HG03196 (cell line): Measurements from ENCODE around the gene SLC44A3.

Experiments
- ATAC-seq: cut with Tn5 transposase; IDR thresholded peaks from one replicate; pipeline ENCODE4 v1.9.1; 2021; ENCODE audit not compliant: unreplicated experiment

SLC44A3 gene, protein sequence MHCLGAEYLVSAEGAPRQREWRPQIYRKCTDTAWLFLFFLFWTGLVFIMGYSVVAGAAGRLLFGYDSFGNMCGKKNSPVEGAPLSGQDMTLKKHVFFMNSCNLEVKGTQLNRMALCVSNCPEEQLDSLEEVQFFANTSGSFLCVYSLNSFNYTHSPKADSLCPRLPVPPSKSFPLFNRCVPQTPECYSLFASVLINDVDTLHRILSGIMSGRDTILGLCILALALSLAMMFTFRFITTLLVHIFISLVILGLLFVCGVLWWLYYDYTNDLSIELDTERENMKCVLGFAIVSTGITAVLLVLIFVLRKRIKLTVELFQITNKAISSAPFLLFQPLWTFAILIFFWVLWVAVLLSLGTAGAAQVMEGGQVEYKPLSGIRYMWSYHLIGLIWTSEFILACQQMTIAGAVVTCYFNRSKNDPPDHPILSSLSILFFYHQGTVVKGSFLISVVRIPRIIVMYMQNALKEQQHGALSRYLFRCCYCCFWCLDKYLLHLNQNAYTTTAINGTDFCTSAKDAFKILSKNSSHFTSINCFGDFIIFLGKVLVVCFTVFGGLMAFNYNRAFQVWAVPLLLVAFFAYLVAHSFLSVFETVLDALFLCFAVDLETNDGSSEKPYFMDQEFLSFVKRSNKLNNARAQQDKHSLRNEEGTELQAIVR

DNA sequence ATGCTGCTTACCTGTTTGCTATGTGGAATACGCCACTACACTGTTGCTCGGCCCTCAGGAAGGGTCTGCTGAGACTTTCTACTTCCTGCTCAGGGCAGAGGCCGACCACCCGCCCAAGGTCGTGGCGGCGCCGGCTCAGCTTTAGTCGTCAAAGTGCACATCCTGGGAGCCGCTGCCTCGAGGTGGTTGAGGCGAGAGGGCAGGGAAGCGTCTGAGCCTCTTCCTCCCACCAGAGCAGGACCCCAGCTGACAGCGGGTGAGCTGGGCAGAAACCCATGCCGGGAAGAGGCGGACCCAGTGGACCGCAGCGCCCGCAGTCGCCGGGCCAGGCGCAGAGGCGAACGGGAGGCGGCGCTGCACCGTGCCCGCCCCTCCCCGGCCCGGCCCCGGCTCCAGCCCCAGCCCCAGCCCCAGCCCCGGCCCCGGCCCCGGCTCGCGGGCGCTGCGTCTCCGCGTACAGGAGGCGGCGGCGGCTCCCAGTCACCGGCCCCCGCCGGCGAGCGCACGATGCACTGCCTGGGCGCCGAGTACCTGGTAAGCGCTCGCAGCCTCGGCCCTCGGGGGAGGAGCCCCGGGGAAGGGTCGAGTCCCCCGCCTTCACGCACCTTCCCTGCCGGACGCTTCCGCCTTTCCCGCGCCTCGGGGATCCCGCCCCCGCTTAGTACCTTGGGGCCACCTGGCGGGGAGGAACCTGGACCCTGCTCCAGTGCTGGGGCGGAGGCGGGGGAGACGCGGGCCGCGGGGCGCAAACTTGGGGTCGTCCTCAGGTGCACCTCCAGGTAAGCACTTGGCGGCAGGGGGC is at the start of gene SLC44A3:
Gene SLC44A3, plus strand, starts transcription at position 413 of the 802 bp plus-strand sequence. Its CDS starts 95 bp downstream, at position 508.
- ATAC-seq = no peak

DNA sequence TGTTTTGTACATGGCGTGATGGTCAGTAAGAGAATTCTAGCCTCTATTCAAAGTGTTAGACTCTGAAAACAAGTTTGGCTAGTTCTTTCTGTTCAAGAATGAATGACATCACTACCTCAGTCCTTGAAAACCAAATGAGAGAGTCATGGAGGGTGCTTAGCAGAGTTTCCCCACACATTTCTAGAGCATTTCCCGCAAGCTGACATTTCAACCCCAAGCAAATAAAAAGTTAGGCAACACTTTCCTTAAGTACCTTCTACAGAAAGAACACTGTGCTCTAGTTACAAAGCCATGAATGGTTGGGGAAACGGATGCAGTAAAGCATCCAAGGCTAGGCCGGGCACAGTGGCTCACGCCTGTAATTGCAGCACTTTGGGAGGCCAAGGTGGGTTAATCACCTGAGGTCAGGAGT is 47.9 kb upstream of the SLC44A3 start:
- no peak for ATAC-seq

DNA sequence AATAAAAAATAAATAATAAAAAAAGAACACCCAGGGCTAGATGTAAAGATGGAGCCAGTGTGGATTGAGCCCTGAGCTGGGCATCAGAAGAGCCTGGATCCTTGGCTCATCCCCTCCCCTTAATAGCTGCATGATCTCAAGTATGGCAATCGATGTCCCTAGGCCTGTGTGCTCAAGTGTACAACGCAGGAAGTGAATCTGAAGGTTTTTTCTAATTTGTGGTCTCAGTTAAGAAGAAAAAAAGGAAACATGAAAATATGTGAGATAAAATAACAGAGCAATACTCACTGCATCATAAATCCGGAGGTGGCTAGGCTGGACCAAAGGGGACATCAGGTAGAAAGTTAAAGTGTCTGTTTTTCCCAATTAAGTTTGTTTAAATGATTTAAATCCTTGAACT is 47.3 kb upstream of the SLC44A3 start:
- ATAC-seq = no peak

DNA sequence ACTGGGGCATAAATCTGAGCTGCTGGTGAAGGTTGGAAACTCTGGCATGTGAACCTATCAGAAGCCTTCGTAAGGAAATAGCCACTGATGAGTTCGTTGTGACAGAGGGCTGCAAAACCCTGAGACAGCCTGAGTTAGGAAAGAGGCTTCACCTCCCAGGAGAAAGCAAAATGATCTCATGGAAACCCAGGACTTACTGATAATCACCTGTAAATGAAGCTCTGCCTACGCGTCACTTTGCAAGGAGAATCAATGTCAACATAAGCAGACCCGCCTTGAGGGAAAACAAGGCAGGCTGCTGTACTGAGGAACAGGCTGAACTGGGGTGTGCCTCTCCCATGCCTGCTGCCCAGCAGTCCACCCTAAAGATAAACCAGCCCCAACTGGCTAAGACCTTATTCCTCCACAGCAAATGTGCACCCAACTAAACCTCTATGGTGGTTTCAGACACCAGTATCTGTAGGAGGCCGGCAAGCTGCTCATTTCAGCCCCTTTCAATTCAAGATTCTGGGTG is 46.8 kb upstream of the SLC44A3 start:
- no peak for ATAC-seq

DNA sequence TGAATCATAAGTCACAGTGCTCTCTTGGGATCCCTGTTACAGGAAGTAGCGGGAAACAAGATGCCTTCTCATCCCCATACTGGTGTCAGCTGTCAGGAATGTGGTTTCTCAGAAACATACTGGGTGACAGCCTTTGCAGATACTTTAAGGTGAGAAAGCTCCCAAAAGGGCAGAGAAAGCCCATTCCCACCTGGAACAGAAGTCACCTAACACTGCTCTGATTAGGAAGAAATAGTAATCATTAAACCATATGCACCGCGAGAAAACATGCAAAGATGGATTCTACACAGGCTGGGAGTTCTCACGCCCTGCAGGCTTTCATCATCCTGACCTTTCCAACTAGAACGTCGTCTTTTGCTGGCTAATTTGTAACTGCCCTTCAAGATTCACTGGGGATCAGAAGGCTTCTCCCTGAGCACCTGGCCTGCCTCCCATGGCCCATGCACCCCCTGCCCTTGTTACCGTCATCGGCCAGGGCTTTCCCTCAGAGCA is 46.2 kb upstream of the SLC44A3 start:
- ATAC-seq = no peak

DNA sequence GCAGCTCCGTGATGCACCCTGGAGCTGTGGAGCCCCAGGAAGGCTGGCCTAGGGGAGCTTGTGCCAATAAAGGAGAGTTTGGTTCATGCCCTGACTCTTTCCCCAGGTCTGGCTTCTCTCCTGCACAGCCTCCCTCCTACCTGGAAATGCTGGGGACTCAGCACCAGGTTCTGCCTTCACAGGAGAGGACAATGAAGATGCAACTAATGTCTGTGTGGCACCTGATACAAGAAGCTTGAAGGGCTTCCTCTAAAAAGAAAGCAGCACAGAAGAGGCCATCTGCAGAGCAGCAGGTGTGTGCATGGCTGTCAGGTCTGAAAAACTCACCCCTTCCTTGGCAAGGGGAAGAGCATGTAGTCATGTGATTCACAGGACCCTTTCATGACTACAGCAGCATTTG is 43.7 kb upstream of the SLC44A3 start:
- ATAC-seq = no peak

DNA sequence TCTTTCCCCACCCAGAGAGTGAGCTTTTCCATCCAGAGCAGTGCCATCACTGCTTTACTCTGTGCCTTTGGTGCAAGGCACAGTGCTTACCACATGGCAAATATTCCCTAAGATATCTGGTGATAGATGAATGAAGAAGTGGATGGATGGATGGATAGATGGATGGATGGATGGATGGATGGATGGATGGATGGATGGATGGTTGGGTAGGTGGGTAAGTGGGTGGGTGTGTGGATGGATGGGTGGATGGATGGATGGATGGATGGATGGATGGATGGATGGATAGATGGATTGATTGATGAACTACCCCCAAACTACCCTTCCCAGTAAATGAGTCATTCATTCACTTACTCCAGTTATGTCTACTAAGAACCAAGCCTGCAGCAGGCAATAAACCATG is 42.9 kb upstream of the SLC44A3 start:
- no peak for ATAC-seq

DNA sequence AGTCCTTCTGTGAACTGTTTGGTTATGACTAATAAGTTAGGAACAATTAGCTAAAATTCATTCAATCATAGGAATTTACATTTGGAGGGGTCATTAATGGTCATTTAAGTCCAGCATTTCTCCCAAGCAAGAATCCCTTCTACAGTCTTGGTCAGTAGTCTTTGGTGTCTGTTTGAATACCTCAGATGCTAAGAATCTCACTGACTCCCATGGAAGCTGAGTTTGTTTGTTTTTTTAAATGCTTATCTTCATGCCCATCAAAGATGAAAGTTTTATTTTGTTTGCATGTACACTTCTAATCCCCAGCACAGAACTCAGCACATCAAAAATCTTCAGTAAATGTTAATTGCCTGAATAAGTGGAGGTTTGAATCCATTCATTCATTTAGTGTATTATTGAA is 41.3 kb upstream of the SLC44A3 start:
- ATAC-seq = no peak

DNA sequence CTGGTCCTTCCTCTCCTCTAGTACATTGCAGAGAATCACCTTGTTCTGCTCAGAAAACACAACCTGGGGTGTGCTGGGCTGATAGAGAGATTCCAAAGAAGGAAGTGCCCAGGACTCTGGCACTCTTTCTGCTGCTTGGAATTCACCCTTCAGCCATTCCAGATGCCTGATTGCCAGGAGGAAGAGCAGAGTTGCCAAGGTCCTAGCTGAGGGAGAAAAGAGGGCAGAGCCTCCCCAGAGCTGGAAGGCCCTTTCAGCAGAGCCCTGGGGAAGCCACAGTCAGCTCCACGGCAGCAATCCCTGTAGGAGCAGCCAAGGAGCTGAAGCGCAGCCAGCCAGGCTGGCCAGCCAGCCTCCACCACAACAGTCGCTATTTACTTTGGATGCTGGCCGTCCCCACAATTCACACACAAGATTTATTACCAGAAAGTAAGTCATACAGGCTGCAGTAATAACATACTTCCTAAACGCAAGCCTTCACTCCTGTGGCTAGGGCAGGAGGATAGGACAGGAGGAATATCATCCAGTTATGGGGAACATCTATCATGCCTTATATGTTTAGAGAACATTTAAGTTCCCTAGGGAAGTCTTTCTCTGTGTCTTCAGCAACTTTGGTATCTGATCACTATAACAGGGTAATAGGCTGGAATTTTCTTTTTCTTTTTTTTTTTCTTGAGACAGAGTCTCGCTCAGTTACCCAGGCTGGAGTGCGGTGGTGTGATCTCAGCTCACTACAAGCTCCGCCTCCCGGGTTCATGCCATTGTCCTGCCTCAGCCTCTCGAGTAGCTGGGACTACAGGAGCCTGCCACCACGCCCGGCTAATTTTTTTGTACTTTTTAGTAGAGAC is 36.6 kb upstream of the SLC44A3 start:
- ATAC-seq = no peak

DNA sequence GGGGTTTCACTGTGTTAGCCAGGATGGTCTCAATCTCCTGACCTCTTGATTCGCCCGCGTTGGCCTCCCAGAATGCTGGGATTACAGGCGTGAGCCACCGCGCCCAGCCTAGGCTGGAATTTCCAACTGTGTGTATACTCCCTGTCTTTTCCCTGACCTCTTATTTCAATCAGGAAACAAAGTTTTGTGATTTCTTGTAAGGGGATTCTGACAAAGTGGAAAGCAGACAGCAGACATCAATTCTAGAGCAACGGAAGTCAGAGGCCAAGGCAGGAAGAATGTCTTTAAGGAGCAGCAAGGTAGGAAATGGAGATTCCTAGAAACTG is 36.0 kb upstream of the SLC44A3 start:
- ATAC-seq = no peak

DNA sequence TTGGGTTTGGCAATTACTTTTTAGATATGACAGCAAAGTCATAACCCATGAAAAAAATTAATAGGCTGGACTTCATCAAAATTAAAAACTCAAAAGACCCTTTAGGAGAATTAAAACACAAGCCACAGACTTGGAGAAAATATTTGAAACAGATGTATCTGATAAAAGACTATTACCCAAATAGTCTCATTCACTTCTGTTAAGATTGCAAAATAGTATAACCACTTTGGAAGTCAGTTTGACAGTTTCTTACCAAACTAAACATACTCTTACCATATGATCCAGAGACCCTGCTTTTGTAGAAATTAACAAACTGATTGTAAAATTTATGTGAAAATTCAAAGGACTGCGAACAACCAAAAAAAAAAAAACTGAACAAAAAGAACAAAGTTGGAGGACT is 32.5 kb upstream of the SLC44A3 start:
- no peak for ATAC-seq

DNA sequence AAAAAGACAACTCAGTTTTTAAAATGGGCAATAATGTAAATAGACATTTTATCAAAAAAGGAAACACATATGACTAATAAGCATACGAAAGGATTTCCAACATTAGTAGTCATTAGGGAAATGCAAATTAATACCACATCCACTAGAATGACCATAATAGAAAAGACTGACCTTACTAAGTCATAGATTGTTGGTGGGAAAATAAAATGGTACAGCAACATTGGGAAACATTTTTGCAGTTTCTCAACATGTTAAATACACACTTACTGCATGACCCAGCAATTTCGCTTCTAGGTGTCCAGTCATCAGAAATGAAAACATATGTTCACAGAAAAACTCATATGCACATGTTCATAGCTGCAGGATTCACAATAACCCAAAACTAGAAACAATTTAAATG is 29.9 kb upstream of the SLC44A3 start:
- ATAC-seq = no peak

DNA sequence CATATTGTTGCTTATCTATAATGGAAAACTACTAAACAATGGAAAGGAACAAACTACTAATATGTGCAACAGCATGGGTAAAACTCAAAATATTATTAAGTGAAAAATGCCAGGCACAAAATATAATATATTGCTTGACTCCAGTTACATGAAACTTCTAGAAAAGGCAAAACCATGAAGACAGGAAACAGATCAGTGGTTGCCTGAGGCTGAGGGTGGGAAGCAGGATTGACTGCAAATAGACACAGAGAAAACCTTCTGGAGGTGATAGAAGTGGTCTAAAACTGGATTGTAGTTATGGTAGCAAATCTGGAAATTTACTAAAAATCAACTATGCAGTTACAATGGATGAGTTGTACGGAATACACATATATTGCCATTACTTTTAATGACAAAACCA is 29.5 kb upstream of the SLC44A3 start:
- ATAC-seq = no peak

DNA sequence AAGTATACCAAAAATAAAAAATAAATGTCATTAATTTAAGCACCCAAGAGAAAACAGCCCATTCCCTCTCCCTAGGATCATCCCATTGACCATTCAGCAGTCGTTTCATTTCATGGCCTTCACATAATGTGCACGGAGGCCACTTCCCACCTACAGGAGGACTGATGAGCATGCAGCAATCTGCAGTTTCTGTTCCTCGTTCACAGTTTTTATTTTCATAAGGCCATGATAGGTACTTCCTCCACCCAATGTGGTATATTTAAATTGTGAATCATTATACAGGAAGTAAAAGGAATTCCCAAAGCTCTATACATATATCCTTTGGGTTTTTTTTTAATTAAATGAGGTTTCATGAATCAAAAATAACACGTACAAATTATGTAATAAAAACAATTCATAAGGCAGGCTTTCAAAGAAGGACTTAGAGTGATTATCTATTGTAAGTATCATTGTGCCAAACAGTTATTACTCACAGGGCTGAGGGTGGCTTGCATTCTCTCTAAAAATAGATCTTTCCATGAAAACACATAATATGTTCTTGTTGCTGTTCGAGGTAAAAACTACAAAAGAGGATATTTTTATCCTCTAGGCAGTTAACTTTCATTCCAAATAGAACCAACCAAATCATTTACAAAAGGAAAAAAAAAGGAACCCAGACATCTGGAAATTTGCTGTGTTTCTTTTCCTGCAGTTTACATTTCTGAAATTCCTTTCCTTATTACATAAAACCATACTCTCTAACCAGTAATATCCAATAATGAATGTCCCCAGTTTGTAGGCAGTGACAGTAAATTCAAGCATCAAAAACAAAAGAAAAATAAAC is 27.5 kb upstream of the SLC44A3 start:
- peak; percentile 98 for ATAC-seq

DNA sequence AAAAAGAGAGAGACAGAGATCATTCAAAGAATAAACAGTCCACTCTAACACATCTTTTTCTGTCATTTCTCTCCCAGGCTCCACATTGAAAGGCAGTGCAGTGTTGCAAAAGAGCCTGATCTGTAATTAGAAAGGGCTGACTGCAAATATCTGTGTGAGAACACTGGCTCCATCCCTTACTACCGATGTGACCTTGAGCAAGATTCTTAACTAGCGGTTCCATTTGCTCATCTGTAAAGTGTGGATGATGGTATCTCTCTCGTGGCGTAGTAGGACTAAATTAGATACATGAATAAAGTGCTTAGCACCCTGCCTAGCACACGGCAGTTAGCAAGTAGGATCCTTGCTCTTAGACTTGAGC is 26.9 kb upstream of the SLC44A3 start:
- no peak for ATAC-seq

DNA sequence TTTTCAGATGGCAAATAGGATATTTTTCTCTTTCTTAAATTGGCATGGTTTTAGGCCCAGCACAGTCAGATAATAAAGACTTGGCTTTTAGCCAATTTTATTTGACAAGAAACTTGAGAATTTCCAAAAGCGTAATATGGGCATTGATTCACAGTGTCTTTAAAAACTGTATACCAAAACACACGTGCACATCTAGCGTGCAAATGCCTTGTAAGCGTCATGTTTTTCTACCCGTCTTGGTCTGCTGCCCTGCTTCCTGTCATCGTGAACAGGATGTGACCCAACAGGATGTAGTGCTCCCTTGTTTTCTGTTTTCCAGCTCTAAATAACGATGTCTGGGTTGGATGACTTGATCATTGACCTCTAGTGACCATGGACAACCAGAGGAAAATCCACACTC is 24.7 kb upstream of the SLC44A3 start:
- no peak for ATAC-seq

DNA sequence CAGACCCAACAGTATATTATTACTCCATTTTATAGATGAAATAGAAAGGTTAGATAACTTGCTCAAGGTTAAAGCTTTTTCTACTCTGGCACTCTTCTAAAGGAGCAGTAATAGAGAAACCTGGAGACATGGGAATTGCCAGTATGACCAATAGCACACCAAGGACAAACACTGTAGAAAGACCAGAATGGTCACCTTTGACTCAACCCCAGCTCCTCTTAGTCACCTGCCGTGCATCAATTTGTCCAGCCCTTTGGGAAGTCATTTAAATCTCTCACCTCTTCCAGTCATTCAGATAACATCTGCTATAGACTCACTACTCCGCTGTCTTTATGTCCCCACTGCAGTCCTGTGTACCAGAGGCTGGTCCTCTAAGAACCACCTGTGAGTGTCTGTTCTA is 23.9 kb upstream of the SLC44A3 start:
- ATAC-seq = no peak

DNA sequence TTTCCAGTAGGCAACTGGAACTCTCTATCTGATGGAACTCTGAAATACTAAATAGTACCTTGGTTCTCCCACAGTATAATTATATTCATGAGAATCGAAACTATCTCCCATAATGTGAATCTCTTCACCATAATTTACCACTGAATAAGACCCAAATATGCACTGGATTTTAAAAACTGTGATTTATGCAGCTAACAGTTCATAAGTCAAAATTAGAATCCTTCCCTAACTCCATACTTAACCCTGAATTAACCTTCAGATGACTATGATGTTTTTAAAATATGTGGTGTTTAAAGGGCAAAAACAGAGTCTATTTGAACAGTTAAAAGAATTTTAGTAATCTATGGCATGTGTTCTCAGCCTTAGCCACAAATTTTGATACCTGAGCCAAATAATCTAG is 22.9 kb upstream of the SLC44A3 start:
- no peak for ATAC-seq

DNA sequence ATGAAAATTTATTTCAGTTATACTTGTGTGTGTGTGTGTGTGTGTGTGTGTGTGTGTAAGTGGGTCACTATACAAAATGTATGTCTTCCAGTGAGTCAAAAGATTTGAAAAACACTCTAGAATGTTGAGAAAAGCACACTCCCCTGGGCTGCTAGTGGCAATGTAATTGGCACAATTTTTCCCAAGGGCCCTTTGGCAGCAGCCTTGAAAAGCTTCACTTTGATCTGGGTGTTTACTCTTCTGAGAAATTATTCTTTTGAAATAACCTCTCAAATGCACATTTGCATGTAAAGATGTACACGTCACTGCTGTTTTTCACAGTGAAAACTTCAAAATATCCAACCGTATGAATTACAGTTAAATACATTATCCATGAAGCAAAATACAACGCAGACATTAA is 22.1 kb upstream of the SLC44A3 start:
- ATAC-seq = no peak

DNA sequence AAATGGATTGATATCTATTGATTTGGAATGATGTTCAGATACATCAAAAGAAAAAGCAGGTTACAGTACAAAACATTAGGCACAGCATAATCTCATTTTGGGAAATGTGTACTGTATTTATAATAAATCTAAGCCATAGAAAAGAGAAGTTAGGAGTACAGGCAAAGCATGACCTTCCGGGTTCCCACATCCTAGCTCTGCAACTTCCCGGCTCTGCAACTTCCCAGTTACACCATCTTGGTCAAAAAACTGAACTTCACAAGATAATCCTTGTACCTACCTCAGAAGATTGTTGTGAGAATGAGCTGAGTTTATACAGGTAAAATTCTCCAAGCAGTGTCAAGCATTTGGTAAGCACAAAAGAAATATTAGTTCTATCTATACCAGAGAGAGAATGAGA is 21.7 kb upstream of the SLC44A3 start:
- no peak for ATAC-seq
